Right renal cortex interstitium (tissue), 3 donors: ENCODE results near the gene GRM4. TPM values are rescaled to one million over a fixed set of nuclear protein-coding genes. Genes with fewer than 3 reads are reported as not detected.

Experiments
- DNase-seq, 3 donors: peaks; one replicate each; pipeline ENCODE4 v3.0.0-alpha.2; 2013; ENCODE audit warnings: low read depth in 3 of 3, low spot score in 2 of 3
- polyA plus RNA-seq, 3 donors: library from polyadenylated mRNA; unstranded; fragments of 120-200 nt; gene quantifications; one replicate each; pipeline ENCODE4 v1.2.1, GENCODE V29; 2013; ENCODE audit not compliant: insufficient read length in 3 of 3

Gene GRM4
- polyA plus RNA-seq, 3 donors, result 0.42 to 0.62 (median 0.49) TPM

DNA sequence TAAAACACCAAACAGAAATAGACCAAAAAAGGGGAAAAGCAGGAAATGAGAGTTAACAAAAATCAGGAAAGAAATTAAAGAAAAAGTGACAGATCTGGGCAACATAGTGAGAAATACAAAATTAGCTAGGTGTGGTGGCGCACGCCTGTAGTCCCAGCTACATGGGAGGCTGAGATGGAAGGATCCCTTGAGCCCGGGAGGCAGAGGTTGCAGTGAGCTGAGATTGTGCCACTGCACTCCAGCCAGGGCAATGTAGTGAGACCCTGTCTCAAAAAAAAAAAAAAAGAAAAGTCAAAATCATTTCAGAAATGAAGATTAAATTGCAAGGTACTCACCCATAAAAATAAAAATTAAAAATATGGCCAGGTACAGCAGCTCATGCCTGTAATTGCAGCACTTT lies 13.0 kb upstream of the GRM4 start:
- no peak for DNase-seq

DNA sequence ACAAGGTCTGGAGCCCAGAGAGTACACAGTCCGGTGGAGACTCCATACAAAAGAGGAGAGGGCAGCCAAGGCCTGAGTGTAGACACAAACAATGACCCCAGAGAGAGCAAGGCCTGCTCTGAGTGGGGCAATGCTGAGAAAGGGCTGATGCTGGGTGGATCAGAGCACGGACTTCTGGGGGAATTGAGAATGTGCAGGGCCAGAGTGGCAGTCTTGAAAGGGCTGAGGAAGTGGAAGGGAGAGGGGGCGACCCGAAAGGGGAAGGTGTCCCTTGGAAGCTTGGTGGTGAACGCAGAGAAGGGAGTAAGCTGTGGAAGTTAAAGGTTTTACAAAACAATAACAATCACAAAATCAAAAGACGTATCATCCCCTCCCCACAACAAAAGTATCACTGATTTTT lies 12.0 kb upstream of the GRM4 start:
- no peak for DNase-seq

DNA sequence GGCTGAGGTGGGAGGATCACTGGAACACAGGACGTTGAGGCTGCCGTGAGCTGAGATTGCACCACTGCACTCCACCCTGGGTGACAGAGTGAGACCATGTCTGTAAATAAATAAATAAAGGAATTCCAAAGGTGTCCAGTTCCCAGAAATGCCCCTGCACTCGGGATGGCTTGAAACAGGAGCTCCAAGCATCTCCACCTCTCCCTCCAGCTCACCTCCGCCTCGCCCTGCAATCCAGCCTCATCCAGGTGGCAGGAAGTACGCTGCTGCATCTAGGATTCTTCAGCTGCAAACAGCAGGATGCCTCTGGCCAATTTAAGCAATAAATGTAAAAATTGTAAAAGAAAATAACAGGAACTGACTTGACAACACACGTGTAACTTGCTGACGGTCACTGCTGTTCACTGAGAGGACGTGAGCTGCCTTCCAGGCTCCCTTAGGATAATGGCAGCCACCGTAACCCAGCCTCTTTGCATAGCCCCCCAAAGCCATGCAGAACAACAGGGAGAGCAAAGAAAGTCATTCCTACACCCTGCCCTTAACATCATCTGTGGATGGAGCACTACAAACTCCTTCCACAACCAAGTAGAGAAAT lies 11.4 kb upstream of the GRM4 start:
- no peak for DNase-seq

DNA sequence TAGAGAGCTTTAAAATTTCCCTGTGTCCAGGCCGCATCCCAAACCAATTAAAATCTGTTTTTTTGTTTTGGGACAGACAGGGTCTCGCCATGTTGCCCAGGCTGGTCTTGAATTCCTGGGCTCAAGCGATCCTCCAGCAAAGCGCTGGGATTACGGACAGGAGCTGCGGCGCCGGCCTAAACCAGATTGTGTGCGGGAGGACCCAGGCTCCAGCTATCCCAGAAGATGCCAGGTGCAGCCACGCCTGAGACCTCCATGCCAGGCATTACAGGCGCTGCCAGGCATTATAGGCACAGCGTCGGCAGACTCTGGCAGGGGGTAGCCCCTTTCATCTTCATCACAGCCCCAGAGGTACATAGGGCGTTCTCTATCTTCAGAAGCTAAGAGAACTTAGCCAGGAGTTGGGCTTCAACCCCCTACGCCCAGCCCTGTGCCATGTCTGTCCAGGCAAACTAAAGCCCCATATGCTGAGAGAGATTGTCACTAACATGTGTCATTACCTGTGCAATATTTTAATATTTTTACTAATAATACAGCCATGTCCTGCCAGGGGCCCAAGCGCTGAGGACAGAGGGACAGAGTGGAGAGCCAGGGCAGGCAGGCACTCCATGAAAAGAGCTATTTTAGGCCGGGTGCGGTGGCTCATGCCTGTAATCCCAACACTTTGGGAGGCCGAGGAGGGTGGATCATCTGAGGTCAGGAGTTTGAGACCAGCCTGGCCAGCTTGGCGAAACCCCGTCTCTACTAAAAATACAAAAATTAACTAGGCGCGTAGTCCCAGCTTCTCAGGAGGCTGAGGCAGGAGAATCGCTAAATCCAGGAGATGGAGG lies 9.8 kb upstream of the GRM4 start:
- DNase-seq, result no peak

DNA sequence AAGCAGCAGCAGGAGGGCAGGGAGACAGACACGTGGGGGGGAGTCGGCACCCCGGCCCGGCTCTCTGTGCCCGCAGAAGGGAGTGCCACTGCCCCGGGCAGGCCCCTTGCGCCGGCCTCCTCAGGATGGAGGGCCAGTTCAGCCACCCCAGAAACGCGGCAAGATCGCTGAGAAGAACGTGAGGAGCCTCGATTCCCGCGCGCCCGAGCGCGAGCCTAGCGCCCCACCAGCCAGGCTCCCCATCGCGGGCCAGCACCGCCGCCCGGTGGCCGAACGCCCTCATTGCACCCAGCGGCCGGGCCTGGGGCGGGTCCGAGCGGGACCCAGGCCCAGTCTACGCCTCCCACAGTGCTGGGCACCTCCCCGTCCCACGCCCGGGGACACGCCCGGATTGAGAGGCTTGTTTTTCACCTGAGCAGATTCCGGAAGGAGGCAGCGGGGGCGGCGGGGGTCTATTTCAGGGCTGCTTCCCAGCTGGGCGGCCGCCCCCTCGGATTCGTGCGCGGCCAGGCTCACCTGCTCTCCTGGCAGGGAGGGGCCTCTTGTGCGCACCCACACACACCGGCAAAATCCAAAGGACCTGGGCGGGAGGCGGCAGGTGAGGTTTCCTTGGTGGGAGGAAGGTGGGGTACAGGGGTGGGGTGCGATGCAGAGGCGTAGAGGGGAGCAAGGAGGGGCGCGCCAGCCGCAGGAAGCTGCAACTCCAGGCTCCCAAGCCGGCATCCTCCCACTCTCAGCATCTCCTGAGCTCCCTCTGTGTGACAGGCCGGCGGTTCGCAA lies 9.0 kb upstream of the GRM4 start:
- no peak for DNase-seq

DNA sequence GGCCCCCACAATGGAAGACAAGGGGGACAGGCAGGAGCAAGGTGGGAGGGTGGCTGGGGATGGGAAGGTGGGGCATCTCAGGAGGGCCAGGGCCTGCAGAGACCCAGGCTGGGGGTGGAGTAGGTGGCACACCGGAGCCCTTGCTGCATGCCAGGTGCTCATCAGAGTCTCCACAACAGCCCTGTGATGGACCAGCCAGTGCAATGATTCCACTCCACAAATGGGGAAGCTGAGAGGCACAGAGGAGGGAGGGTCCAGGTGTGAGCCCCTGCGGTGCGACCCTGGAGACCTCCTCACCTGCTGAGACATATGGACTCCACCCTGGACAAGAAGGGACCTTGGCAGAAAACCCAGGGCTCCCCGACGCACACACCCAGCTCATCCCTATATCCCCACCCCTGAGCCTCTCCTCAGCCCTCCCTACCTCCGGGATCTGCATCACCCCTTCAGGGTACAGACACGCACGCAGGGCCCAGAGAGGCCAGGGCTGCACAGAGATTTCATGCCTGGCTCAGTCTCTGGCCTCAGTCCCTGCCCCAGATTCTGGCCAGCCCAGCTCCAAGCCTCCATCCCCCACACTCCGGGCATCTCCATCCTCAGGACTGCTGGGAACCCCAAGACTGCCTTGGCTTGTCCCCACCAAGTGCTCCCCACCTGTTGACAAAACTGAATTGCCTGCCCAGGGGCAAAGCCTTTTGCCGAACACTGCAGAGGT lies 7.1 kb upstream of the GRM4 start:
- no peak for DNase-seq

DNA sequence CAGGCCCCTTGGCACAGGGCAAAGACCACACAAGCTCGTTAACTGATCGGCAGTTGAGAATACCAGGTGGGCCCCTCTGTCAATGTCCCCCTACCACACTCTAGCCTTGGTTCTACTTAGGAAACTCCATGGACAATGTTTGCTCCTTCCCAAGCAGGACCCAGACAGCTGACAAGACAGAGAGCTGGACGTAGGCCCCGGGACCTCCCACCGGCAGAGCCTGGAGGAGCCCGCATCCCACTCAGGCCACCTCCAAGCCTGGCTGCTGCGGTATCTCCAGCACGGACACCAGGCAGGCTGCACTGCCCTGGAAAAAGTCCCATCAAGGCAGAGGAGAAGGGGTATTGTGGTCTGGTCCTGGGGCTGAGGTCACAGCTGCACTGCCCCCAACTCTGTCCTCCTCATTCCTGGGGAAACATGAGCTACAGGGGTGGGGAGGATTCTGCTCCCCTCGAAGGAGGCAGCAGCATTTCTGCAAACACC lies 6.2 kb upstream of the GRM4 start:
- DNase-seq, result no peak

DNA sequence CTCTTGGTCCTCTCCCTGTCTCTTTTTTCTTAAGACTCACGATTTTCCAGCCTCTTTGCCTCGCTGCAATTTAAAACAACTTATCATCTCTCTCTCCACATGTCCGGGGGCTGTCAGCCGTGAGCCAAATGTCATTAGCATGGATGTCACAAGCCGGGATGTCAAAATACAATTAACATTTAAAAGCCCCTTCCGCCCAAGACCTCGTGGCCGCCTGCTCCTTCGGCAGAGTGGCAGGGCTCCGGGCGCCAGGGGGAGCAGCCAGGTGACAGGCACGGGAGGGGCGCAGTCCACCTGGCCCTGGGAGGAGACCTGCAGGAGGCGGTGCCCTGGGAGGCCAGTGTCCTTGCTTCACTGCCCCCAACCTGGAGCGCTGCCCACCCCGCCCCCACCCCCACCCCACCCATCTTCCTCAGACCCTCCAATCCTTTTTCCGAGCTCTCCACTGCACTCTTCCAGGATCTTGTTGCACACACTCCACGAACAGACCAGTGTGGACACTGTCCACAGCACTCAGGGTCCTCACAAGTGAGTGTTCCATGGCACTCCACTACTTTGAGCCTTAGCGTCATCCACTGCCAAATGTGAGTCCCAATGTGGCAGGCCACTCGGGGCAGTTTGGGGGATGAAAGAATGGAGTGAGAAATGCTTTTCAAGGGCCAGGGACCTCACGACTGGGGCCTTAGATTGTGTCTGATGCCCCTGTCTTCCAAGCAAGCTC lies 5.6 kb upstream of the GRM4 start:
- no peak for DNase-seq

DNA sequence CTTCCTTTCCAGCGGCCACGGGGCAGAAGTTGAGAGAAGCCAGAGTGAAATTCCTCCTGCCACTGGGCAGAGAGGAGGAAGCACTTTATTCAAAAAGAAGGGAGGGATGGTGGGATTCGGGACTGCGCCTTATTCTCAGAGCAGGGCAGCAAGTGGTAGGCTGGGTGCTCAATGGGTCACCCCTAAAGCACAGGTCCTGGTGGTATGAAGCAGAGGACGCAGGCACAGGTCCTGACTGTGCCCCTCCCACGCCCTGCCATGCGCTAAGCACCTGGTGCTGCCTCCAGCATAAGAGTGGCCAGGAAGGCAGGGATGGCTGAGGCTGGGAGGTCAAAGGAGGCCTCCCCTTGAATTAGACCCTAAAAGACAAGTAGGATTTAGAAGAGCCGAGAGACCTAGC lies 4.9 kb upstream of the GRM4 start:
- no peak for DNase-seq

DNA sequence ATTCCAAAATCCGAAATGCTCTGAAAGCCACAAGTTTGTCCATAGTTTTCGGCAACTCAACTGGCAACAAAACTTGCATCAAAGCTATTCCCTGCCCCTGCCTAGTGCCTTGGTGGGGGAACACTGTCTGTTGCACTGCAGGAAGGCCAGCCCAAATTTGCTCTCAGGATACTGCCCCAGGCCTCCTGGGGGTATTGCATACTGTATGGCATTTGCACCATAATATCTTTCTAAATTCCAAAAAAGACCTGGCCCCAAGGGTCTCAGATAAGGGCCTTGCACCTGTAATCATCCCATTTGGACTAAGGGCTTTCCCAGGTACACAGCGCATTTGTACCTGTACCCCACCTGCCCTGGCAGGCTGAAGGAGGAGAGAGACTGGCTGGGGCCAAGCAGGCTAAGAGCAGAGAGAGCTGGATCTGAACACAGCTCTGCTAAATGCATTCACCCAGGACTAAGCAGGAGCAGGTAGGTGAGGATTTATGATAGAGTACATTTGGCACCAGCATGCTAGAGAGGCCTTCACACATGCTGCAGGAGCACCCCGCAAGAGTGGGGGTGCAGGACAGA lies 4.0 kb upstream of the GRM4 start:
- DNase-seq, result no peak

DNA sequence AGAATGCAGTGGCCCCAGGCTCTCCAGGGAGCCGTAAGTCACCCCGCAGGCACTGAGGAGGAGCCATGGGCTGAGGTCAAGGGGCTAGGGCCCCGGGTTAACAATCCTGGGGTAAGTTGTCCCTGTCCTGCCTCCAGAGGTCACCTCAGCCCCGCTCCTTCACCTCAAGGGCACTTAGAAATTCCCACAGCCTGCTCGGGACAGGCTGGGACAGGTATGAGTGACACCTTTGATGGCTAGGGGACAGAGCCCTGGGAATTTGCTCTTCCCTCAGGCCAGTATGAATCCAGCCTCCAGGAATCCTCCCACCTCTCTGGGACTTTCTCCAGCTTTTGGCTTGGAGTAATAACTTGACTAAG lies 3.5 kb upstream of the GRM4 start:
- no peak for DNase-seq

DNA sequence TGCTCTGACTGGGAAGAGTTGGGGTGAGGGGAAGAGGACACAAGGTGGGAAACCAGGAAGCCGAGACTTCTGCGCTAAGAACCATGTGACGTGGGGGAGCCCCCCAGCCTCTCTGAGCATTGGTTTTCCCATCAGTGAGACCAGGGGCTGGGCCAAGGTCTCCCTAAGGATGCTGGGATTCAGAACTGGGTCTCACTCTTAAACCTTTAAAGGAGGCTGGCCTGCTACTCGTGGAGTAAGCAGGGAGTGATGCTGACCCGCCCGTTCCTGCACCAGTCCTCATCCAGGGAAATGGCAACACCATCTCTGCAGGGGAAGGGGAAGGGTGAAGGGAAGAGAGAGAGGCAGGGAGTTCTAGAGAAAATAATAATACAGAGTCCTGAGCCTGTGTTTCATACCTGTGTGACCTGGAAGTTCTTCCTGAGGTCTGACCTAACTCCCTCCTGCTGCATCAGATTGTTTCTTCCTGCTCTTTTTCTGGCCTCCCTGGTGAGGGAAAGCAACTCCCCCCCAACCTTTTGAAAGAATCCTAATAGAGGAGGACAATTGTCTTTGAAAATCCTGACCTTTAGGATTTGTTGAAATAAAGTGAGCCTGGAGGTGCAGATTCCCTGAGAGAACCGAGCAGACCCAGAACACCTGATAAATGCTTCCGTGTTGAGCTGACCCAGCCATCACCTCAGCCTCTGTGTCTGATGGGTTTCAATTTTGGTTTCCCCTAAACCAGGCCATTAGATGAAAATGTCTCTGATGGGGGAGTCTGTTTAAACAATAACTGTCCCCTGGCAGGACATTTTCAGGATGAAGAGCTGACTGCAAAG lies 3.0 kb upstream of the GRM4 start:
- no peak for DNase-seq

DNA sequence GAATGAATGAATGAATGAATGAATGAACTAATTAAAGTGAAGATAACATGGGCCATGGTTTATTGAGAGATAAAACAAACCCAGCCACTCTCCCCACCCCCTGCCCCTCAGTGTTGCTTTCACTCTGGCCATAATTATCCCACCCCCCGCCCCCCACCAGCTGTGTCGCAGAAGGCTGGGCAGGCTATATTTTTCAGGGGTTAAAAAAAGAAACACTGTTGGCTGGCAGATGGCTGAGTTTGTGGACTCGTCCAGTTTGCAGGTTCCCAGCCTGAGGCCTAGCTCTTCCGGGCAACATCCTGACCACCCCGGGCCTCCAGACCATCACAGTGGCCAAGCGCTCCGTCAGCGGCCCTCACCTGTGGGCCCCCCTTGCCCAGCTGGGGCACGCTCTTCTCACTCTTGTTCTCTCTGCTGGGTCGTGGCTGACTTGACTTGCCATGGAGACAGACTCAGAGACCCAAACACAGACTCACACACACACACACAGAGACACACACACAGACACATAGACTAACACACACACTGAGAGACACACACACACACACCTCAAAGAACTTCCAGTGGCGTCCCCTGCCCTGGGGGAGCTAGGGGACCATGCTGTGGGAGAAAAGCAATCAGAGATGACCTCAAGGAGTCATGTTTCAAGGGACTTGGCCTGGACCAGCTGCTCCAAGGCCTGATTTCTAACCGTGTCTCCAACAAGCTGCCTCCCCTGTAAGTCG lies 2.2 kb upstream of the GRM4 start:
- DNase-seq, result no peak

DNA sequence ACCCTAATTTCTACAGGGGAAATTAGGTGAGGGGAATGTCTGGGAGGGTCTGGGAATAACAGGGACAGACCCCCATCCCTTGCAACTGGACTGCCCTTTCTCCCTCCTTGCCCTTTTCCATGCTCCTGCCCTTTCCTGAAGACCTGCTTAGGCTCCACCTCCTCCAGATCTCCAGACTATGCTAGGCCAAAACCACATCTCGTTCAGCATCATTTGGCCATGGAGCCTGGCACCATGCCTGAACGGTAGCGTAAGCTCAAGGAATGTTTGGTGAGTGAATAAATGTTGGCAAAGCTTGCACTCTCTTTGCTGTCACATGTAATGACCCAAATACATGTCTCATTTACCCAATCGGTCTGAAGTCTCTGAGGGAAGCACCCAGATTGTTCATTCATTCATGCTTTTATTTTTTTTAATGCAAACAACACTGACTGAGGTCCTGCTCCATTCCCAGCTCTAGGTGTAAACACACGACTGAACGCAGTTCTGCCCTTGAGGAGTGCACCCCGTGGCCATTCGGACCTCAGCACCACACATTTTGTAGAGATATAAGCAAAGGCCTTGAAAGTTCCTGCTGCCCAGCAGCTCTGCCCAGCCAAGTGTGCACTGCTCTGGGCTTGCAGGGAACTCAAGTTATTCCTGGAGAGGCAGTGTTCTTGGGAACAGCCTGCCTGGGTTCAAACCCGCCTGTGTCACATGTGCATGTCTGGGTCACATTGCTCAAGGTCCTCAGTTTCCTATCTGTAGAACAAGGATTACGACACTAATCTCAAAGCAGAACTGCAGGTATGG lies 1.1 kb upstream of the GRM4 start:
- DNase-seq, result no peak

DNA sequence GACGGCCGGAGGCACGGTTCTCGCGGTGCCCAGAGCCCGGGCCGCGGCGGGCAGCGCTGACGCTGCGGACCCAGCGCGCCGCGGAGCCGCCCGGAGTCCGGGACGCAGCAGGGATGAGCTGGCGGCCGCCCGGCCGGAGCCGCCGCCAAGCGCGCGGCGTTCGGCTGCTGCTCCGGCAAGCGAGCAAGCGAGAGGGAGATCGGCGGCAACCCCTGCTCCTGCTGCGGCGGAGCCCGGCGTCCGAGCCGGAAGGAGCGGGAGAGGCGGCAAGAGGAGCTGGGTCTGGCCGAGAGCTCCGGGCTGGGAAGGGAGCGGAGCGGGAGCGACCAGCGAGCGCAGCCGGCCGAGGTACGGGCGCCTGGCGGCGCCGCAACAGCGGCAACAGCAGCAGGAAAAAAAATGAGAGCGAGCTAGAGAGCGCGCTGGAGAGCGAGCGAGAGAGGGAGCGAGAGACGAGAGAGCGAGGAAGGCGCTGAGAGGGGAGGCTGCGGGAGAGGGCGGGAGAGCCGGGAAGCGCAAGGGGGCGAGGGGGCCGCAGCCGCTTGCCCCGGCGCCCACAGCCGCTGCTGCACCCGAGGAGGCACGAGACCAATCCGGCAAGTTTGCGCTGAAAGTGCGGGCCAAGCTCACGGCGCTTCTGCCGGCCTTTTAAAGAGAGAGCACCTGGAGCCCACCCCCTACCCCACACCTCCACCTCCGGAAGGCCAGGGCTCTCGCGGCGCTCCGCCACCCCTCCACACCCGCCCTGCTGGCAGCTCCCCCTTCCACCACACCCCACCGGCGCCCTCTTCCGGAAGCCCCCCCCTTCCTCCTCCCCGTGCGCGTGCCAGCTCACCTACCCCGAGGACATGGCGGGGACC lies 496 bp downstream of the GRM4 start:
- no peak for DNase-seq

DNA sequence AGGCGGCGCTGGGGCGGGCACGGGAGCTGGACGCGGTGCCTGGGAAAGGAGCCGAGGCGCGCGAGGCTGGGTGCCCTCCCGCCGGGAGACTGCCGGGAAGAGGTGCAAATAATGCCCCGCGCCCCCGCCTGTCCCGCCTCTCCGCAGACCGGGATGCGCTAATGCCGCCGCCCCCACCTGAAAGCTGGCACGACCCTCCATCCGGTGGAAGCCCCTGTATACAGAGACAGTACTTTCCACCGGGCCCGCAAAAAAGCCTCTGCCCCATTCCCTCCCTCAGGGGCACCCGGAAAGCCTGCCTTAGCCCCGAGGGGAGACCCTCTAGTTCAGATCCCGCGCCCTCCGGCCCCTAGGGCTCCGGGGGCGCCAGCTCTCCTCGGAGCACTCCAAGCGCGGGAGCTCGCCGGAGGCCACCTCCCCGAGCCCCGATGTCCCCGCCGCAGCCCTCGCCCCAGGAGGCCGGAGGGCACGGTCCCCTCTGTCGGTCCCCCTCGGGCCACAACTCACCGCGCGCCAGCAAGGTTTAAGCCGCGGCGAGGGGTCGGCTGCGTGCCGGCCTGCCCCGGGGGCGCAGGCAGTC lies 1.2 kb downstream of the GRM4 start:
- no peak for DNase-seq
